DMS79 (cell line): ENCODE data around the gene PRKCQ.

ENCODE experiments used
- DNase-seq: peaks from one replicate; lab custom pipeline; 2025; lab: John Stamatoyannopoulos, UW

PRKCQ gene

DNA sequence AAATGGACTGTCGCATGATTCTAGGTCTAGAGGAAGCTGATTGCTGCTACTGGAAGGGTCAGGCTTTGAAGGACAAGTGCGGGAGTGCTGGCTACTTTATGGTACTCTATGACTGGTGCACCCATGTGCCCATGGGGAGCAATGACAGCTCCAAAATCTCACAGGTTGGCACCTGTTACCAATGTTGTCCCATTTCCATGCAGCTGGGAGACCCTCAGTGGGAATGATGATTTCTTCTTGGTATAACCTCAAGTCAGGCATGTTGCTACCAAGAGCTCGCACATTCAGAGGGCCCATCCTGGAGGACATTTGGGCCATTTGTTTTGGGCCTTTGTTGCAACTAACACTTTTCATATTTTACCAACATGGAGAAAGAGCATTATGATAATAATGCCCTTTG, 174.4 kb downstream of the PRKCQ start:
- no peak for DNase-seq

DNA sequence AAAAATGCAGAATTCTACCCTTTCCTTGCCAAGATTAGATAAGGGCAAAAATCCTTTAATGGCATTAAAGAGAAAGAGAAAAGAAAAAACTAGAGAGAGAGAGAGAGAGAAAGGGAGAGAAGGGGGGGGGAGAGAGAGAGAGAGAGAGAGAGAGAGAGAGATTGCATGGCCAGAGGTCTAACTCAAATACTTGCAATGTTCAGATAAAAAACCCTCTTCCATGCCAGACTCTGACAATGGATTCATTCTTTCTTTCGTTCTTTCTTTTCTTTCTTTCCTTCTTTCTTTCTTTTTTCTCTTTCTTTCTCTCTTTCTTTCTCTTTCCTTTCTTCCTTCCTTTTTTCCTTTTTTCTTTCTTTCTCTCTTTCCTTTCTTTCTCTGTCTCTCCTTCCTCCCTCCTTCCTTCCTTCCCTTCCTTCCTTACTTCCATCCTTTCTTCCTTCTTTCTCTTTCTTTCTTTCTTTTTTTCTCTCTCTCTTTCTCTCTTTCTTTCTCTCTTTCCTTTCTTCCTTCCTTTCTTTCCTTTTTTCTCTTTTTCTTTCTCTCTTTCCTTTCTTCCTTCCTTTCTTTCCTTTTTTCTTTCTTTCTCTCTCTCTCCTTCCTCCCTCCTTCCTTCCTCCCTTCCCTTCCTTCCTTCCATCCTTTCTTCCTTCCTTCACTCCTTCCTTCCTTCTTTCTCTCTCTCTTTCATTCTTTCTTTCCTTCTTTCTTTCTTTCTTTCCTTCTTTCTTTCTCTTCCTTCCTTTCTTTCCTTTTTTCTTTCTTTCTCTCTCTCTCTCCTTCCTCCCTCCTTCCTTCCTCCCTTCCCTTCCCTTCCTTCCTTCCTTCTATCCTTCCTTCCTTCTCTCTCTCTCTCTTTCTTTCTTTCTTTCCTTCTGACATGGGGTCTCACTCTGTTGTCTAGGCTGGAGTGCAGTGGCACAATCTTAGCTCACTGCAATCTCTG, 175.7 kb downstream of the PRKCQ start:
- DNase-seq, result no peak

DNA sequence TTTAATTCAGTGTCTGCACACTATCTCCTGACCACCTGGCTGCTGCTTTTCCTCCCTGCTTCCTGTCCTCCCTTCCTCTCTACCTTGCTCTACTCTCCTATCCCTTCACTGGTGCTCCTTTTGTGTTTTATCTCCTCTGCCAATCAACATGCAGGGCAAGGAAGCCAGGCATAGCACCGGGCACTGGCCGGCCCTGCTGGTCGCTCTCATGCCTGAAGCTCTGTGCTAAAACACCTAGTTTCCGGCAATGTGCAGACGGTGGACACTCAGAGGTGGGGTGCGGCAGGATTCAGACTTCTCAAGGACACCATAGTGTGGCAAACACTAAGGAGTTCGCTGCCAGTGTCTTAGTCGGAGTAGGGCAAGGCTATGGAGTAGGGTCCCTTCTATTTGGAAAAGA, 177.1 kb downstream of the PRKCQ start:
- no peak for DNase-seq

DNA sequence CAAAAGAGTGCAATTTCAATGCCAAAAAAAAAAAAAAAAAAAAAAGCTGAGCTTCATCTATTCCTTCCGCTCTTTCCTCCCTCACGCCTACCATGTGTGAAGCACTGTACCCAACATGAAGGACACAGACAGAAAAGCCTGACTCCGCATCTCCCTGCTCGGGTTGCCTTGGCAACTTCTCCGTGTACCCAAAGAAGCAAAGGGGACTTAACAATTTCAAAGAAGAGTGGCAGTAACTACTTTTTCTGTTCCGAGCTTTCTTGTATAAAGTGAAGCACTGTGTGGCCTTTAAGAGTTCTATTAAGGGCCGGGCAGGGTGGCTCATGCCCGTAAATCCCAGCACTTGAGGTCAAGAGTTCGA, 177.7 kb downstream of the PRKCQ start:
- DNase-seq, result no peak

DNA sequence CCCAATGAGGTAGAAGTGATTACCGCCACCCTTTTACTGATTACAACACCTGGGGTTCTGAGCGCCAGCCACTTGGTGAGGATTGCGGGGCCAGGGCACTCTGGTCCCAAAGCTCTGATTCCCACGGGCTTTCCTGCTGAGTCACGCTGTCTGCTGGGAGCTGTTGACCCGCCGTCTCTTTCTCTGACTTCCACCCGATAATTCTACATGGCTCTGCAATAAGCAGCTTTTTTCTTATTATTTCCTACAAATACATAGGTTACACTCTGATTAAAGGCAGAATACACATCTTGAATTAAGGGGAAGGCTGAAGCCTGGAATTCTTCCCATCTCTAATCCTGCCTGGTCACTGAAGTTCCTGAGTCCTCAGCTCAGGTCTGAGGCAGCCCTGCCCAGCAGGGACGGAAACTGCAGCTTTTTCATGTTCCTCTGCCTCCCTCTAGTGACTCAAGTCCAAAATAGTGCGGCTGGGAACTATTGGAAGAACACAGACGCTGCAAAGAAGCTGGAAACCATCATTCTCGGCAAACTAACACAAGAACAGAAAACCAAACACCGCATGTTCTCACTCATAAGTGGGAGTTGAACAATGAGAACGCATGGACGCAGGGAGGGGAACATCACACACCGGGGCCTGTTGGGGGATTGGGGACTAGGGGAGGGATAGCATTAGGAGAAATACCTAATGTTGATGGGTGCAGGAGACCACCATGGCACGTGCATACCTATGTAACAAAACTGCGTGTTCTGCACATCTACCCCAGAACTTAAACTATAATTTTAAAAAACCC, 178.3 kb downstream of the PRKCQ start:
- peak; percentile 2 for DNase-seq

DNA sequence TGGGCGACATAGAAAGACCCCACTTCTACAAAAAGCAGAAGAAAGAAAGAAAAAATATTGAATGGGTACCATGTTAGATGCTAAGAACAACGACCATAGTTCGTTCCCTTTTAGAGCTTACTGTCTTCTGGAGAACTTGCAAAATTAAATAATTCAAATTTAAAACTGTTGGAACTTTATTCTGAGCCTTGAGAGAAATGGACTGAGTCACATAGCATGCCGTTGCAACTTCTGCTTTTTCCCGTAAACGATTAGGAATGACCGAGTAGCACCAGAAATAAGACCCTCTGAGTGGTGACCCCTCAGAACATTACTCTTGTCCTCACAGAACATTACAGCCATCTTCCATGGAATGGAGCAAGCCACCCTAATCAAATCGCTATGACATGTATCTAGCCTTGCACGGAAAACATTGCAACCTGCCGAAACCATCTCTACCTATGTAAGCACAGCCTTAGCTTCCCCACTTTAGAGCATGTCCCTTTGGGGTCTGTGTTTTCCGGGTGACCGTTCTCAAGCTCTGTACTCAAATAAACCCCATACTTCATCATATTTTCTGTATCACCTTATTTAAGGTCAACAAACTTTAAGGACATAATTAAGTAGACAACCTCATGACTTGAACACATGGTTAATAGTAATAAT, 179.1 kb downstream of the PRKCQ start:
- DNase-seq, result no peak

DNA sequence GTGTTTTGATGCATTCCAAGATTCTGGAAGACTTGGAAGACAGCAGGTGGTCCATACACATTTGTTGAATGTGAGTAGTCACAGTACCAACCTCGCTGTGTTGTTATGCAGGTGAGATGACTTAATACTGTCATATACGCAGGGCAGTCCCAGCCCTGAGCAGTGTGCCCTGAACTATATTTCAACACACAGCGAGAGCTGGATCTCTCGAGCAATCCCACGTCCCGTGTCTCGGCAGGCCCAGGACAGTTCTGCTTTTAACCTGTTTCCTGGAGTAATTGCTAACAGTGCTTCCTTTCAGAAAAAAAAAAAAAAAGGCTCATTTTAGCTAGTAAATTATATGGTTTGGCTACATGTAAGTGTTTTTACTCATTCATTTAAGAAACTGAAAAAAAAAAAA, 179.7 kb downstream of the PRKCQ start:
- DNase-seq, result no peak

DNA sequence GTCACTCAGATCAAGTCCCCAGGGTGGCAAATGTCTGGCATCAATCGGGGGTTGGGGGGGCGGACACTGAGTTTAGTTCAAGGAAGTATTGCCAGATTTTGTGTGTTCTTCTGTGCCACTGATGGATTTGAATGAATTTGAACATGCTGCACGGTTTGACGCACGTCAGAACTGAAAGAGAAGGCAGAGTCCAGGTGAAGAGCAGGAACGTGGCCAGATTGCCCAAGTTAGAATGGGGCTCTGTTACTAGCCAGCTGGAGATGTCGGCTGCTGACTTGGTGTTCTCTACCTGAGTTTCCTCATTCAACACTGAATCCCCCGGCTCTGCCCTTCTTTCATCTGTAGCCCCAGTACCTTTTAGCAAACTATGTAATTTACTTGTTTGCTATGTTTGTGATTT, 180.2 kb downstream of the PRKCQ start:
- no peak for DNase-seq

DNA sequence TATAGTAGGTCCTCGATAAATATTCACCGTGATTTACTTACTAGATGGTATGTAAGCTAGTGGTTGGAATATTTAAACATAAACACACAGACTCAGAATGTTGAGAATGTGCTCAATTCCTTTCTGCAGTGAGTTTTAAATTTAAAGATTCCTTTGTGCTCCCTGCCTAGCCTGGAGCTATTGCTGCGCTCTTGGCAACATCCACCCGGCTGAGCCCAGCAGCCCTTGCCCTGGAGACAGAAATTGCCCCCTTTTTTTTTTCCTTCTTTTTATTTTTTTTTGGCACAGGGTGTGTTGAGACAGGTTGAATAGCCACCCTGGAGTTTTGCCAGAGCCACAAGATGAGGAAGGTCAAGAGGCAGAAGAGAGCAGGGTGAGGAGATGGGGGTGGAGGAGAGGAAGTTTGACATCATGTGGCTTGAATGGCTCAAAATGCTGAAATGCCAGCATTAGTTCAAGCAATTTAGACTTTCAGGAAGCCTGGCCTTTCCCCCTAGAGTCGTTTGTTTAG, 180.8 kb downstream of the PRKCQ start:
- no peak for DNase-seq

DNA sequence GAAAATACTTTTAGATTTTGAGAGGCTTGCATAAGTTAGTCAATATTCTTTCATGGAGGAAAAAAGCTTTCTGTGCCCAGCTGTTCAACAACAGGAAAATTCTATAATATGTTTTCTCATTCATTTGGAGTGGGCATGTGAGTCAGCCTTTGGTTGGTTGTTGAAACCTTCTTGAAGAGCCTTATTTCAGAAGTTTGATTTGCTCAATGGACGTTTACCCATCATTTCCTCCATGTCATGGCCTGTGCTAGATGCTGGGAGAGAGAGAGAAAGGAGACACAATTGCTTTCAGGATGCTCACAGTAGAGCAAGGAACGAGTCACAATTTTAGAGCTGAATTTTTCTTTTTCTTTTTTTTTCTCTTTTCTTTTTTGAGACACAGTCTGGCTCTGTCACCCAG, 181.7 kb downstream of the PRKCQ start:
- DNase-seq, result no peak

DNA sequence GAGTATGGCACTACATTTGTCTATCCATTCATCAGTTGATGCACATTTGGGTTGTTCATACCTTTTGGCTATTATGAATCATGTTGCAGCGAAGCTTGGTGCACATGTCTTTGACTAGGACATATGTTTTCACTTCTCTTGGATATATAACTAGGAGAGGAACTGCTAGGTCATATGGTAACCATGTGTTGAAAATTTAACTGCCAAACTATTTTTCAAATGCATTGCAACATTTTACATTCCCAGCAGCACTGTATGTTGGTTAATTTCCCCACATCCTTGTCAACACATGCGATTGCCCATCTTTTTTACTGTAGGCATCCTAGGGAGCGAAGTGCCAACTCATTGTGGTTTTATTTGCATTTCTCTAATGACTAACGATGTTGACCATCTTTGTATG, 183.4 kb downstream of the PRKCQ start:
- no peak for DNase-seq

DNA sequence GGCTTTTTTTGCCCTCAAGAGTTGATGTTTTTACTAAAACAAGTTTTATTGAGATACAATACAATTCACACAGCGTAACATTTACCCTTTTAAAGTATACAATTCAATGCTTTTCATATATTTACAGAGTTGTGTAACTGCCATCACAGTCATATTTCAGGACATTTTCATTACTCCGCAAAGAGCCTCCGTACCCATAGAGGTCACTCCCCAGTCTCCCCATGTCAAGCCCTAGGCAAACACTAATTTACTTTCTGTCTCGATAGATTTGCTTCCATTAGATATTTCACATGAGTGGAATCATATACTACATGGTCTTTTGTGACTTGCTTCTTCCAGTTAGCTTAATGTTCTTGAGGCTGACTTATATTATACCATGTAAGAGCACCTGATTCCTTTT, 183.8 kb downstream of the PRKCQ start:
- DNase-seq, result no peak

DNA sequence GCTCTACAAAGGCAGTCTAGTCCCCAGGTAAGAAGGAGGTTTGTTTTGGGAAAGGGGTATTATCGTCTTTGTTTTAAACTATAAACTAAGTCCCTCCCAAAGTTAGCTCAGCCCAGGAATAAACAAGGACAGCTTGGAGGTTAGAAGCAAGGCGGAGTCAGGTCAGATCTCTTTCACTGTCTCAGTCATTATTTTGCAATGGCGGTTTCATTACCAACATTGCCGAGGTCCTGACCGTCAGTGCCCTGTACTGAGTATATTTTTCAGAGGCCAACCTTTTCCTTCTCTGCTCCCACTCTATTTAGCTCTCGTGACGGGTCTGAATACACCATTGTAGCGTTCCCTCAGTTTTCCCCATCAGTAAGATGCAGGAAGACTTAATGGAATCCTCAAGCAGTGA, 184.5 kb downstream of the PRKCQ start:
- no peak for DNase-seq

DNA sequence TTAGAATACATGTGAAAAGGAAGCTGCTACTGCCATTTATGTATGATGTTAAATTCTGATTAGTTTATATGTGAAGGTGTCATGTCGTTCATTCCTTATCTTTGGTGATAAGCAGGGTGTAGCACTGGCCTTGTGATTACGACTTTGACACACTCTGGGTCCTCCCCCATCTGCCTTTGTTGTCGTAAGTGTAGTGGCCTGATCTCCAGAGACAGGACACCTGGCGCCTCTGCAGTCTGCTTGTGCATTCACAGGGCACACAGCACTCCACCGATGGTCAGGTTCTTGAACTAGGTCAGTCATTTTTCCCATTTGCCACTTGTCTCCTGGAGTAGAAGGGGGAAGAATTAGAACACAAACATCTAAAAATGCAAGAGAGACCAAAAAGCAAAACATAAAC, 186.0 kb downstream of the PRKCQ start:
- no peak for DNase-seq

DNA sequence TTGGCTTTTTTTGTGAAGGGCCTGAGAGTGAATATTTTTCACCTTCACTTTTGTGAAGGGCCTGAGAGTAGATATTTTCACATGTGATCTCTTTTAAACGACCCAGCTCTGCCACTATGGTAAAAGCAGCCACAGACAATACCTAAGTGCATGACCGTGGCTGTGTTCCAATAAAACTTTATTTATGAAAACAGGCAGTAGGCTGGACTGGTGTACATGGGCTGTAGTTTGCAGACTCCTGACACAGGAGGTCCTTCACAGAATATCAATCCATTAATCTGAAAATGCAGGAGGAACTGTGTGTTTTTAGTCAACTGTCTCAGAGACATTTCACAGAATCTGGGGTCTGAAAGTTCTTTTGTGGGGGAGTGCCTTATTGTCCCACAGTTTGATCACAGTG, 186.9 kb downstream of the PRKCQ start:
- DNase-seq, result no peak

DNA sequence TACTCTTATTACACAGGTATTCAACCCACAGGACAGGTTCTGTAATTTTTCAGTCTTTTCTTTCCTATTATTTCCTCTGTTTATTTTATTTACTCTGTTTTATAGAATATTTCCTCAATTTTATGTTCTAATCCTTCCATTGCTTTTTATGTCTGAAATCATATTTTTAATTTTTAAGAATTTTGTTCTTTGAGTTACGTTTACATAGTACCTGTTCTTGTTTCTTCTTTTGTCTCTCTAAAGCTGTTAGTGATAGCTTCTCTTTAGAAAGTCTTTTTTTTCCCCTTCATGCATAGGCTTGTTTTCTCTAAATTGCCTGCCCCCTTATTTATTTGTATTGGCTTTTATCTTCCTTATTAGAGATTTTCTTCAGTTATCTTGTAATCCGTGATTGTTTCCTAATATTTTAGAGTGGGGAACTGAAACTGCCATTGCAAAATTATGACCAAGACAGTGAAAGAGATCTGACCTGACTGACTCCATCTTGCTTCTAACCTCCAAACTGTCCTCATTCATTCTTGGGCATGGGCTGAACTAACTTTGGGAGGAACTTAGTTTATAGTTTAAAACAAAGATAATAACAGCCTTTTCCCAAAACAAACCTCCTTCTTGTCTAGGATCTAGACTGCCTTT, 189.7 kb downstream of the PRKCQ start:
- no peak for DNase-seq

DNA sequence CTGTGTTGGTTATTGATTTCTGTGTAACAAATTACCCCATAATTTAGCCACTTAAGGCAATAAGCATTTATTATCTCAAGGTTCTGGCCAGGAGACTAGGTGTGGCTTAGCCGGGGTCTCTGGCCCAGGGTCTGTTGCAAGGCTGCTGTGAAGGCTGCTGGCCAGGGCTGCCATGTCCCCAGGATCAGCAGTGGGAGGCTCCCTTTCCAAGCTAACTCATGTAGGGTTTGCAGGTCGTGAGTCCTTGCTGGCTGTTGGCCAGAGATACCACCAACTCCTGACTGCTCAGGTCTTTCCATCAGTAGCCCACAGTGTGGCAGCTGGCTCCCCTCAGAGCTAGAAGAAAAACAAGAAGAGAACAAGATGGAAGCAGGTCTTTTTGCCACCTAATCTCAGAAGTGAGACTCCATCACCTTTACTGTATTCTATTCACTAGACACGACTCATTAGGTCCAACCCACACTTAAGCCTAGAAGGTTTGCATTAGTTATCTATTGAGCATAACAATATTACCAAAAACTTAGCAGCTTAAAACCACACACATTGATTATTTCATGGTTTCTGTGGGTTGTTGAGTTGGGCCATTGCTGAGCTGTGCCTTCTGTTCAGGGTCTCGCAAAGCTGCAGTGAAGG, 191.7 kb downstream of the PRKCQ start:
- DNase-seq, result no peak

DNA sequence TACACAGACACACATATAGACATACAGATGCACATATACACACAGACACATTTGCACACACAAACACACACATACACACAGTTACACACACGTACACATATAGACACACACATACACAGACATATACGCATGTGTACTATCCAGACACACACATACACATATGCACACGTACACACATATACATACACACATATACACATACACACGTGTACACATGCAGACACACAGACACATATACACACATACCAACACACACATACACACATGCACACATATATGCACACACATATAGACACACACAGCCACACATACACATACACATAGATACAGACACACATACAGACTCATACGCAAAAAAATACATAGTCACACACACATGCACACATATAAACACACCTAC, 193.1 kb downstream of the PRKCQ start:
- no peak for DNase-seq

DNA sequence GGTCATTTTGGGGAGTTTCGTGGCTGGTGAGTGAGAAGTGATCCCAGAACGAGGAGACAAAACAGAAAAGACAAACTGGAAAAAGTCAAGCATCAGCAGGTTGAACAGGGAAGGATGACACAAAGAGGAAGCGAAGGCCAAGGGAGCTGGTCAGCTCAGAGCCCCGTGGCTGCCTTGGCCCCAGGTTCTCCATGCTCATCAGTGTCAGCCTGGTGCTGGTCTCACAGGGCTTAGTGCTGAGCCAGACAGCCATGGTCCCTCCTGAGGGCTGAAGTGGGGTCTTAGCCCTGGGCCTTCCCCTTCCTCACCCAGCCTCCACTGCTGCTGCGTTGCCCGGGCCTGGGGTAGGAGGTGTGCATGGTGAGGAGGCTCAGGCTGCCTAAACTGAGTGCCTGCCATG, 193.7 kb downstream of the PRKCQ start:
- DNase-seq, result no peak

DNA sequence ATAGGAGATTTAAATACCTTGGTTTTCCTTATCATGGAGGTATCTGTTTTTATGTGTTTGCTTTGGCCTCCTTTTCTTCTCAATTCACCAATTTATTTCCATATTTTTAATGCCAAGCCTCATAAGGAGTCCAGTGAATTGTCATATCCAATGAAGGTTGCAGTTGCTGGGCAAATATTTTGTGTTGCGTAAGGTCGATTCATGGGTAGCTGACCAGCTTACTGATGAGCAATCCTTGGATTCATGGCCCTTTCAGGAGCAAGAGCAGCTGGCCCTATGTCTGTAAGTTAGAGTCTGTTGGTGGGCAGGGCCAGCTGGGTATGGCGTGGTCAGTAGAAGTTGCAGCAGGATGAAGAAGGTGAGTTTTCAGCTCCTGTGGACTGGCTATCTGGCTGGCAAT, 194.4 kb downstream of the PRKCQ start:
- no peak for DNase-seq

DNA sequence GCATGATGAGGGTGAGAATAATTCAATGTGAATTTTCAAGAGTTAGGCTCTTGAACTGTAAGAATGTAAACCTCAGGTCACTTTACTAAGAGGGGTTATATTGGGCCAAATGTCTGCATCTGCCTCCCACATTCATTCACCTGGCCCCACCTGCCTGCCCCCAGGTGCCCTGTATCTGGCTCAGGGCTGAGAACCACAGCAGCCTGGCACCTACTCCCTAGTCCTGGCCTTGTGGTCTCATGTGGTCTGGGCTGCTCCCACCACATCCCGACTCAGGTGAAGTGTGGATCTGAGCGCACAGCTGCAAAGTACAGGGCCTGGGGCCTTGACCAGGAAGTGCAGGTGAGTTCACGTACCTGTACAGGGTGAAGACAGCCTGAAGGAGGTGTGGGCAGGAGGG, 195.2 kb downstream of the PRKCQ start:
- DNase-seq, result no peak

DNA sequence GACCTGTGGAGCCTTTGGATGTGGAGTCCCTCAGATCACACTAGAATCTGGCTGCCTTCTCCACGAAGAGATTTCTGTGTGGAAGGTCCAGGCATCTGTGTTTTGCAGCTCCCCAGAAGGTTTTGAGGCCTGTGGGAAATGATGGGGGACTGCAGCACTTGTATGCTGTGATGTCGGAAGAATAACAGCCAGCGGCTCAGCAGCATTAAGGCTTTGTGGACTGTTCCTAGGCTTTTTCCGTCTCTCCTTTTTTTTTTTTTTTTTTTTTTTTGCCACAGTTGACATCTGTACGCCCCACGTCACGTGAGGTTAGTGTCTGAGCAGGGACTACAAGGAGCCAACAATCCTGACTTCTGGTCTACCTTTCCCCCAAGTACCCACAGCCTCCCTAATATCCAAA, 196.0 kb downstream of the PRKCQ start:
- no peak for DNase-seq
